ENCODE data around the gene CREB3L4. TPM values are rescaled to one million over a fixed set of nuclear protein-coding genes. Genes with fewer than 3 reads are reported as not detected.
"Not testable (repeated sequence)": the region's sequence is repeated elsewhere in the genome, so short reads cannot be mapped to it uniquely, and the experiment has no call there.

The CREB3L4 gene
- total RNA-seq, 2 experiments from 2014 or later = 17.0 to 28.2 TPM

- Histone ChIP-seq H3K9me2 (ENCODE audit: insufficient read depth, low read length) (no peaks in the 10 kb centered on the region), H2AFZ (ENCODE audit: low read length) (no peak overlapping the region), H3K79me2 (ENCODE audit: insufficient read depth, low read depth, low read length) (no peaks in the 10 kb centered on the region), H3K4me2 (ENCODE audit: low read length) (no peak overlapping the region), H4K20me1 (ENCODE audit: insufficient read depth, low read length) (no peaks in the 10 kb centered on the region), H3K36me3 (ENCODE audit: insufficient read depth, low read length) (peaks cover 15% of the 10 kb centered on the region), H3K27ac (ENCODE audit: low read depth, low read length, poor library complexity, severe bottlenecking) (no peak overlapping the region), H3K9me3 (ENCODE audit: low read length) (no peaks in the 10 kb centered on the region; the same call in 1 of the 2 replicates), H3K4me1 (ENCODE audit: insufficient read depth, low read length, poor library complexity, severe bottlenecking) (no peaks in the 10 kb centered on the region), H3K4me3 (ENCODE audit: low read depth, low read length, poor library complexity, severe bottlenecking) (no peak overlapping the region)
- TF ChIP-seq EZH2phosphoT487 (IDR thresholded peaks at IDR 0.05; ENCODE audit: borderline replicate concordance, low read depth, low read length) (no peak), CTCF (conservative IDR thresholded peaks at IDR 0.05; ENCODE audit: low read length) (no peak)
- intact Hi-C loops (cut with micrococcal nuclease; ENCODE audit: unreplicated experiment) = no loop called here
- BruUV-seq (replicated peaks) = no TSS peak
- ChIA-PET POLR2A (interaction anchor here (0.6 kb wide), 2 partner anchors 9 to 22 kb away, joined by 3 to 7 read pairs; no protein-coding TSS in a partner anchor), CTCF (ENCODE audit: unreplicated experiment) (no interaction called here)
- no peak for DNase-seq (ENCODE audit: low spot score)
These were observed 32.7 kb downstream of the CREB3L4 start for GRCh38 chr1:154000420-154000819.

GRCh38 chr1:154006136-154006535 lies 38.4 kb downstream of the CREB3L4 start:
- BruUV-seq (replicated peaks) = no TSS peak
- CTCF ChIA-PET (ENCODE audit: unreplicated experiment) = no interaction called here
- no peak overlapping the region for H3K4me2 ChIP-seq (ENCODE audit: low read length)

GRCh38 chr1:154012129-154012528 lies 44.4 kb downstream of the CREB3L4 start:
- no peak overlapping the region for H2AFZ ChIP-seq (ENCODE audit: low read length)
- H3K9me2 ChIP-seq (ENCODE audit: insufficient read depth, low read length) = no peaks in the 10 kb centered on the region
- no peak for DNase-seq (ENCODE audit: low spot score)
- H4K20me1 ChIP-seq (ENCODE audit: insufficient read depth, low read length) = no peaks in the 10 kb centered on the region
- BruUV-seq (replicated peaks) = no TSS peak
- TF ChIP-seq CTCF (conservative IDR thresholded peaks at IDR 0.05; ENCODE audit: low read length) (no peak), EZH2phosphoT487 (IDR thresholded peaks at IDR 0.05; ENCODE audit: borderline replicate concordance, low read depth, low read length) (no peak)
- no peaks in the 10 kb centered on the region for H3K79me2 ChIP-seq (ENCODE audit: insufficient read depth, low read depth, low read length)
- H3K36me3 ChIP-seq (ENCODE audit: insufficient read depth, low read length) = no peaks in the 10 kb centered on the region
- intact Hi-C loops (cut with micrococcal nuclease; ENCODE audit: unreplicated experiment) = no loop called here
- H3K9me3 ChIP-seq (ENCODE audit: low read length) = no peaks in the 10 kb centered on the region
- ChIA-PET POLR2A (interaction anchor here (0.7 kb wide), 1 partner anchor 374 kb away, joined by 3 read pairs; no protein-coding TSS in a partner anchor), CTCF (ENCODE audit: unreplicated experiment) (no interaction called here)
- no peaks in the 10 kb centered on the region for H3K4me1 ChIP-seq (ENCODE audit: insufficient read depth, low read length, poor library complexity, severe bottlenecking)
- H3K4me2 ChIP-seq (ENCODE audit: low read length) = no peak overlapping the region
- H3K4me3 ChIP-seq (ENCODE audit: low read depth, low read length, poor library complexity, severe bottlenecking) = no peak overlapping the region
- H3K27ac ChIP-seq (ENCODE audit: low read depth, low read length, poor library complexity, severe bottlenecking) = no peak overlapping the region

More at GRCh38 chr1:154006136-154006535, 38.4 kb downstream of the CREB3L4 start:
- POLR2A ChIA-PET = no interaction called here
- H3K4me3 ChIP-seq (ENCODE audit: low read depth, low read length, poor library complexity, severe bottlenecking) = no peak overlapping the region
- no peak for TF ChIP-seq CTCF (conservative IDR thresholded peaks at IDR 0.05; ENCODE audit: low read length)
- intact Hi-C loops (cut with micrococcal nuclease; ENCODE audit: unreplicated experiment) = no loop called here
- H3K4me1 ChIP-seq (ENCODE audit: insufficient read depth, low read length, poor library complexity, severe bottlenecking) = no peaks in the 10 kb centered on the region
- DNase-seq (ENCODE audit: low spot score) = no peak
- H3K9me3 ChIP-seq (ENCODE audit: low read length) = no peaks in the 10 kb centered on the region
- H4K20me1 ChIP-seq (ENCODE audit: insufficient read depth, low read length) = no peaks in the 10 kb centered on the region
- no peak overlapping the region for H2AFZ ChIP-seq (ENCODE audit: low read length)
- H3K79me2 ChIP-seq (ENCODE audit: insufficient read depth, low read depth, low read length) = no peaks in the 10 kb centered on the region
- H3K27ac ChIP-seq (ENCODE audit: low read depth, low read length, poor library complexity, severe bottlenecking) = no peak overlapping the region
- no peaks in the 10 kb centered on the region for H3K36me3 ChIP-seq (ENCODE audit: insufficient read depth, low read length)
- H3K9me2 ChIP-seq (ENCODE audit: insufficient read depth, low read length) = no peaks in the 10 kb centered on the region

GRCh38 chr1:154012543-154012942 lies 44.8 kb downstream of the CREB3L4 start:
- BruUV-seq (replicated peaks); POLR2A ChIA-PET: not testable (repeated sequence)

More at GRCh38 chr1:154012543-154012942, 44.8 kb downstream of the CREB3L4 start:
- H3K27ac ChIP-seq (ENCODE audit: low read depth, low read length, poor library complexity, severe bottlenecking); H3K36me3 ChIP-seq (ENCODE audit: insufficient read depth, low read length); H3K79me2 ChIP-seq (ENCODE audit: insufficient read depth, low read depth, low read length); H2AFZ ChIP-seq (ENCODE audit: low read length); H3K4me3 ChIP-seq (ENCODE audit: low read depth, low read length, poor library complexity, severe bottlenecking); DNase-seq (ENCODE audit: low spot score); H3K4me1 ChIP-seq (ENCODE audit: insufficient read depth, low read length, poor library complexity, severe bottlenecking); H3K4me2 ChIP-seq (ENCODE audit: low read length); CTCF ChIA-PET (ENCODE audit: unreplicated experiment); intact Hi-C loops (cut with micrococcal nuclease; ENCODE audit: unreplicated experiment); H3K9me3 ChIP-seq (ENCODE audit: low read length); H3K9me2 ChIP-seq (ENCODE audit: insufficient read depth, low read length); H4K20me1 ChIP-seq (ENCODE audit: insufficient read depth, low read length): not testable (repeated sequence)

Measured in OCI-LY7 (cell line).